OCI-LY3 (cell line): ENCODE data around the gene DDI2.

ENCODE experiments used
- H2AFZ ChIP-seq: fragments of 200-600, 300-600 bp; shearing (Covaris generic); 2 replicates; pipeline ENCODE4 v1.6.0; 2014; ENCODE audit warnings: antibody characterized with exemption, low read depth, low read length
- H3K27ac ChIP-seq: fragments of 200-600, 300-600 bp; sonication (generic); 2 replicates; pipeline ENCODE4 v1.5.1; 2014; ENCODE audit warnings: mild to moderate bottlenecking, low read length, moderate library complexity, mixed read lengths
- H3K27me3 ChIP-seq: fragments of 200-600, 300-600 bp; sonication (generic); 2 replicates; pipeline ENCODE4 v1.6.1; 2014; ENCODE audit warnings: low read depth, low read length, mixed read lengths
- H3K36me3 ChIP-seq: fragments of 200-600, 300-600 bp; sonication (generic); replicated peaks from 2 replicates; pipeline ENCODE3; 2014; ENCODE audit warnings: low read depth, low read length, mixed read lengths
- H3K4me1 ChIP-seq: fragments of 300-600, 200-600 bp; sonication (generic); 2 replicates; pipeline ENCODE4 v1.6.1; 2014; ENCODE audit warnings: low read length, mixed read lengths
- H3K4me2 ChIP-seq: fragments of 200-600, 300-600 bp; sonication (generic); 2 replicates; pipeline ENCODE4 v1.6.1; 2014; ENCODE audit warnings: low read length, mixed read lengths
- H3K4me3 ChIP-seq: fragments of 300-600, 200-600 bp; sonication (generic); 2 replicates; pipeline ENCODE4 v1.5.1; 2014; ENCODE audit warnings: antibody characterized with exemption, mild to moderate bottlenecking, low read length, moderate library complexity
- H3K79me2 ChIP-seq: fragments of 300-600, 200-600 bp; shearing (Covaris generic); 2 replicates; pipeline ENCODE4 v1.6.1; 2014; ENCODE audit warnings: mild to moderate bottlenecking, low read length, mixed read lengths
- H3K9ac ChIP-seq: fragments of 300-600, 200-600 bp; shearing (Covaris generic); 2 replicates; pipeline ENCODE4 v1.6.0; 2014; ENCODE audit warnings: mild to moderate bottlenecking, low read length, moderate library complexity
- H3K9me3 ChIP-seq: fragments of 200-600, 300-600 bp; shearing (Covaris generic); 2 replicates; pipeline ENCODE4 v1.6.1; 2014; ENCODE audit warnings: low read length, mixed read lengths; ENCODE audit not compliant: insufficient read depth
- H4K20me1 ChIP-seq: fragments of 200-600, 300-600 bp; sonication (generic); 2 replicates; pipeline ENCODE4 v1.6.1; 2016; ENCODE audit warnings: low read length, mixed read lengths; ENCODE audit not compliant: insufficient read depth
- EZH2phosphoT487 ChIP-seq: fragments of 200-600 bp; shearing (Covaris generic); IDR thresholded peaks from 2 replicates; pipeline ENCODE4 v1.6.1; 2018; ENCODE audit warnings: antibody characterized with exemption, mixed run types, low read depth
- TF ChIP-seq, protein P1 (sequence below): fragments of 200-600, 300-600 bp; sonication (generic); IDR thresholded peaks from 2 replicates; pipeline ENCODE4 v1.5.1; 2014; ENCODE audit warnings: antibody characterized with exemption, low read length, low read depth

DDI2 gene

DNA sequence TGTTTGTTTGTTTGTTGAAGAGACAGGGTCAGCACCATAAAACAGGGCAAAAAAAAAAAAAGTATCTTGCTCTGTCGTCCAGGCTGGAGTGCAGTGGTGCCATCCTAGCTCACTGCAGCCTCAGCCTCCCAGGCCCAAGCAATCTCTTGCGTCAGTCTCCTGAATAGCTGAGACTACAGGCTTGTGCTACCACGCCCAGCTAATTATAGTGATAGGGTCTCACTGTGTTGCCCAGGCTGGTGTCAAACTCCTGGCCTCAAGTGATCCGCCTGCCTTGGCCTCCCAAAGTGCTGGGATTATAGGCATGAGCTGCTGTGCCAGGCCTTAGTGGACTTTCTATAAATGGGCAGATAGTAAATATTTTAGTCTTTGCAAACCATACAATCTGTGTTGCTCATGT is 19.2 kb downstream of the DDI2 start:
- H3K79me2 ChIP-seq, result peaks cover 13% of the 10 kb centered on the region; the same call in 1 of the 2 replicates
- H3K9me3 ChIP-seq, result no peaks in the 10 kb centered on the region
- H3K36me3 ChIP-seq, result peaks cover 48% of the 10 kb centered on the region
- TF ChIP-seq, protein P1, sequence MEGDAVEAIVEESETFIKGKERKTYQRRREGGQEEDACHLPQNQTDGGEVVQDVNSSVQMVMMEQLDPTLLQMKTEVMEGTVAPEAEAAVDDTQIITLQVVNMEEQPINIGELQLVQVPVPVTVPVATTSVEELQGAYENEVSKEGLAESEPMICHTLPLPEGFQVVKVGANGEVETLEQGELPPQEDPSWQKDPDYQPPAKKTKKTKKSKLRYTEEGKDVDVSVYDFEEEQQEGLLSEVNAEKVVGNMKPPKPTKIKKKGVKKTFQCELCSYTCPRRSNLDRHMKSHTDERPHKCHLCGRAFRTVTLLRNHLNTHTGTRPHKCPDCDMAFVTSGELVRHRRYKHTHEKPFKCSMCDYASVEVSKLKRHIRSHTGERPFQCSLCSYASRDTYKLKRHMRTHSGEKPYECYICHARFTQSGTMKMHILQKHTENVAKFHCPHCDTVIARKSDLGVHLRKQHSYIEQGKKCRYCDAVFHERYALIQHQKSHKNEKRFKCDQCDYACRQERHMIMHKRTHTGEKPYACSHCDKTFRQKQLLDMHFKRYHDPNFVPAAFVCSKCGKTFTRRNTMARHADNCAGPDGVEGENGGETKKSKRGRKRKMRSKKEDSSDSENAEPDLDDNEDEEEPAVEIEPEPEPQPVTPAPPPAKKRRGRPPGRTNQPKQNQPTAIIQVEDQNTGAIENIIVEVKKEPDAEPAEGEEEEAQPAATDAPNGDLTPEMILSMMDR, result no peak
- TF ChIP-seq EZH2phosphoT487, result no peak
- no peak overlapping the region for H2AFZ ChIP-seq
- H3K4me1 ChIP-seq, result no peaks in the 10 kb centered on the region
- no peaks in the 10 kb centered on the region for H4K20me1 ChIP-seq
- no peak overlapping the region for H3K4me2 ChIP-seq
- H3K27ac ChIP-seq, result no peak overlapping the region
- H3K4me3 ChIP-seq, result no peak overlapping the region
- H3K27me3 ChIP-seq, result no peaks in the 10 kb centered on the region
- no peak overlapping the region for H3K9ac ChIP-seq

DNA sequence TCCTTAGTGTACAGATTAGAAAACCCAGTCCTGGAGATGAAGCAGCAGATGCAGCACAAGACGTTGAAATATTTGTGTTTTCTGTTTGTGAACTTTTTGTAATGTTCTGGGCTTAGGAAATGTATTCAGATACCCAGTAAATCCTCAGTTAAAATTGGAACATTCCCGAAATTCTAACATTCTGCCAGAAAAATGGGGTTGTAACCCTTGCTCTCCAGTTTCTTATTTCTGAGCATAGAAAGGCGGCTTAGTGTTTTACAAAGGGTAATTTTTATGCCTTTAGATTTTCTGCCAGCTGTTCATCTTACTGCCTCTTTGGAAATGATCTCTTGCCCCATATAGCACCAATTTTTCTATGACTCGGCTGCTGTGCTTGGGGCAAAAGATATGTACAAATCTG is 20.6 kb downstream of the DDI2 start:
- Histone ChIP-seq H3K27me3 (no peaks in the 10 kb centered on the region), H3K36me3 (peaks cover 46% of the 10 kb centered on the region), H3K27ac (no peak overlapping the region), H2AFZ (no peak overlapping the region), H3K4me1 (no peaks in the 10 kb centered on the region), H3K79me2 (peaks cover 13% of the 10 kb centered on the region; the same call in 1 of the 2 replicates), H4K20me1 (no peaks in the 10 kb centered on the region), H3K9me3 (no peaks in the 10 kb centered on the region), H3K4me2 (no peak overlapping the region), H3K9ac (no peak overlapping the region), H3K4me3 (no peak overlapping the region)
- TF ChIP-seq EZH2phosphoT487, result no peak
- TF ChIP-seq, protein P1, result no peak

DNA sequence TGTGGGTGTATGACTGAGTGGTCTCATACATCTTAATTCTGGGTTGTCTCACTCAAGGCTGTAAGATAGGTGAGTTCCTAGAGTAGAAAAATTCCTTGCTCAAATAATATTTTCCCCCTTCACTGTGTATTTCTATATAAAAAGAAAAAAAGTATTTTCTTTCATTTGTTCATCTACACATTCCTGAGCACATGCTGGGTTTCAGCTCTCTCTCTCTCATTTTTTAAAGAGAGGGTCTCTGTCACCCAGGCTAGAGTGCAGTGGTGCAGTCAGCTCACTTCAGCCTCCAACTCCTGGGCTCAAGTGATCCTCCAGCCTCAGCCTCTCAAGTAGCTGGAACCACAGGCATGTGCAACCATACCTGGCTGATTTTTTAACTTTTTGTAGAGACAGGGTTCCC is 22.0 kb downstream of the DDI2 start:
- no peak for TF ChIP-seq EZH2phosphoT487
- TF ChIP-seq, protein P1, result no peak
- H3K4me3 ChIP-seq, result no peak overlapping the region

DNA sequence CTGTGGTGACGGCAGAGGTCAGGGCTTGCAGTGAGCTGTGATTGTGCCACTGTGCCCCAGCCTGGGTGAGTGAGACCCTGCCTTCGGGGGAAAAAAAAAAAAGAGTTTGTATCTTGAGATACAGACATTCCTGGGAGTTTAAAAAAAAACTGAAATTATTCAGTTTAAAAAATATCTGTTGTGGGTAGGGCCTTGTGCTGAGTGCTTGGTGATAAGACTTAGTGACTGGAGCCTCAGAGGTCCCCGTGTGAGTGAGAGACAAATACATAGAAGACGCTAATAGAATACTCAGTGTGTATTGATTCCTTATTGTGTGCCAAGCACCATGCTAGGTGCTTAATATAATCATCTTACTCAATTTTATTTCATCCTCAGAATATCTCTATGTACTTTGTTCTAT is 22.7 kb downstream of the DDI2 start:
- H3K27me3 ChIP-seq, result no peaks in the 10 kb centered on the region
- H4K20me1 ChIP-seq, result no peaks in the 10 kb centered on the region; the same call in 1 of the 2 replicates
- H3K9me3 ChIP-seq, result no peaks in the 10 kb centered on the region
- H3K9ac ChIP-seq, result no peak overlapping the region
- H3K79me2 ChIP-seq, result peaks cover 19% of the 10 kb centered on the region; the same call in 1 of the 2 replicates
- no peak overlapping the region for H3K4me3 ChIP-seq
- H3K4me2 ChIP-seq, result no peak overlapping the region
- H2AFZ ChIP-seq, result no peak overlapping the region
- H3K4me1 ChIP-seq, result no peaks in the 10 kb centered on the region
- peaks cover 38% of the 10 kb centered on the region for H3K36me3 ChIP-seq
- TF ChIP-seq, protein P1, result no peak
- TF ChIP-seq EZH2phosphoT487, result no peak
- H3K27ac ChIP-seq, result no peak overlapping the region

More for the DNA sequence above, 22.0 kb downstream of the DDI2 start:
- Histone ChIP-seq H3K4me1 (no peaks in the 10 kb centered on the region), H3K27ac (no peak overlapping the region), H2AFZ (no peak overlapping the region), H3K4me2 (no peak overlapping the region), H3K9me3 (no peaks in the 10 kb centered on the region), H3K9ac (no peak overlapping the region), H3K36me3 (peaks cover 38% of the 10 kb centered on the region), H3K27me3 (no peaks in the 10 kb centered on the region), H4K20me1 (no peaks in the 10 kb centered on the region; the same call in 1 of the 2 replicates), H3K79me2 (peaks cover 17% of the 10 kb centered on the region; the same call in 1 of the 2 replicates)
